Astrocyte of the cerebellum (primary cell): ENCODE measurements around the gene PRKACB.

Source experiments
- DNase-seq: peaks from one replicate; pipeline ENCODE4 v3.0.0-alpha.2; 2011; ENCODE audit warnings: low read depth
- H3K4me3 ChIP-seq: 2 replicates; pipeline ENCODE4 v1.5.1; 2011; ENCODE audit warnings: mild to moderate bottlenecking, low read depth, low read length, moderate library complexity
- in situ Hi-C: cut with HindIII; loops from 2 replicates; pipeline ENCODE4 v1.10.0; 2017; ENCODE audit warnings: low sequenced_read_pairs
- TF ChIP-seq, protein P1 (sequence below): IDR thresholded peaks from 2 replicates; pipeline ENCODE4 v1.5.1; 2012; ENCODE audit warnings: low read length, low read depth, moderate library complexity, mild to moderate bottlenecking; ENCODE audit errors: missing control alignments

The PRKACB gene

GRCh38 chr1:84133479-84133878 is 10.6 kb upstream of the PRKACB start:
- no peak for DNase-seq
- H3K4me3 ChIP-seq: no peak overlapping the region
- in situ Hi-C loops: loop anchor here (25.0 kb wide), 1 partner anchor 629 kb away; no protein-coding TSS in a partner anchor
- TF ChIP-seq, protein P1, sequence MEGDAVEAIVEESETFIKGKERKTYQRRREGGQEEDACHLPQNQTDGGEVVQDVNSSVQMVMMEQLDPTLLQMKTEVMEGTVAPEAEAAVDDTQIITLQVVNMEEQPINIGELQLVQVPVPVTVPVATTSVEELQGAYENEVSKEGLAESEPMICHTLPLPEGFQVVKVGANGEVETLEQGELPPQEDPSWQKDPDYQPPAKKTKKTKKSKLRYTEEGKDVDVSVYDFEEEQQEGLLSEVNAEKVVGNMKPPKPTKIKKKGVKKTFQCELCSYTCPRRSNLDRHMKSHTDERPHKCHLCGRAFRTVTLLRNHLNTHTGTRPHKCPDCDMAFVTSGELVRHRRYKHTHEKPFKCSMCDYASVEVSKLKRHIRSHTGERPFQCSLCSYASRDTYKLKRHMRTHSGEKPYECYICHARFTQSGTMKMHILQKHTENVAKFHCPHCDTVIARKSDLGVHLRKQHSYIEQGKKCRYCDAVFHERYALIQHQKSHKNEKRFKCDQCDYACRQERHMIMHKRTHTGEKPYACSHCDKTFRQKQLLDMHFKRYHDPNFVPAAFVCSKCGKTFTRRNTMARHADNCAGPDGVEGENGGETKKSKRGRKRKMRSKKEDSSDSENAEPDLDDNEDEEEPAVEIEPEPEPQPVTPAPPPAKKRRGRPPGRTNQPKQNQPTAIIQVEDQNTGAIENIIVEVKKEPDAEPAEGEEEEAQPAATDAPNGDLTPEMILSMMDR: no peak

DNA sequence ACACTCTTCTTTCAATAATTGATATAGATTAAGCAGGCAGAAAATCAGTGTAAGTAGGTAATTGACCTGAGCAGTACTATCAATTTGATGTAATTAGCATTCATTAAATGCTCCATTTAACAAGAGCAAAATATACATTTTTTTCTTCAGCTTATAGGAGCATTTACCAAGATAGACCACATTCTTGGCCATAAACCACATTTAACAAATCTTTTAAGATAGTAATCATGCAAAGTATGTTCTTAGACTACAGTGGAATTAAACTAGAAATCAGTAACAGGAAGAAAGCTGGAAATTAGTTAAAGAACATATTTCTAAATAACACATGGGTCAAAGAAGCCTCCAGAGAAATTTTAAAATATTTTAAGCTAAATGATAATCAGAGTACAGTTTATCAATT is 8.7 kb upstream of the PRKACB start:
- in situ Hi-C loops: loop anchor here (25.0 kb wide), 1 partner anchor 627 kb away; no protein-coding TSS in a partner anchor

GRCh38 chr1:84141182-84142003 is 2.7 kb upstream of the PRKACB start:
- no peak for DNase-seq
- H3K4me3 ChIP-seq: no peak overlapping the region
- in situ Hi-C loops: loop anchor here (5.0 to 25.0 kb wide), 2 partner anchors 296 to 621 kb away; no protein-coding TSS in a partner anchor
- TF ChIP-seq, protein P1: peak; percentile 34

More for the DNA sequence above, 8.7 kb upstream of the PRKACB start:
- no peak overlapping the region for H3K4me3 ChIP-seq
- DNase-seq: no peak
- TF ChIP-seq, protein P1: no peak

DNA sequence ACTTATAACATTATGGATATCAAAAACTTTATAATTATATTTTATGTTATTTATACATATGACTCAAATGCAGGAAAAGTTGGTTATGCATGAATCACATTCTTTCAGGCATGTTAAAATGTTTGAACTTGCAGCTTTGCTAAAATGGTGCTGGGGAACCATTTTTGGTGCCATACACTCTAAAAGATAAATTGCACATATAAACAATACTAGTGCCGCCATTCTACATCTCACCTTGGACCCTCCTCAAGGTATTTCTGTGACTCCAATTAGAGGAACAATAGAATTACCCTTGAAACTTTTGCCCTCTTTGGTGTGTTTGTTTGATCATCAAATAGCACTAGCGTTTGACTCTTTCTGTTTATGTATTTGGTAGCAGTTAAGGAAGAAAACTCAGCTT is 997 bp downstream of the PRKACB start:
- TF ChIP-seq, protein P1: no peak
- H3K4me3 ChIP-seq: no peak overlapping the region
- no peak for DNase-seq
- in situ Hi-C loops: loop anchor here (25.0 kb wide), 1 partner anchor 617 kb away; no protein-coding TSS in a partner anchor

DNA sequence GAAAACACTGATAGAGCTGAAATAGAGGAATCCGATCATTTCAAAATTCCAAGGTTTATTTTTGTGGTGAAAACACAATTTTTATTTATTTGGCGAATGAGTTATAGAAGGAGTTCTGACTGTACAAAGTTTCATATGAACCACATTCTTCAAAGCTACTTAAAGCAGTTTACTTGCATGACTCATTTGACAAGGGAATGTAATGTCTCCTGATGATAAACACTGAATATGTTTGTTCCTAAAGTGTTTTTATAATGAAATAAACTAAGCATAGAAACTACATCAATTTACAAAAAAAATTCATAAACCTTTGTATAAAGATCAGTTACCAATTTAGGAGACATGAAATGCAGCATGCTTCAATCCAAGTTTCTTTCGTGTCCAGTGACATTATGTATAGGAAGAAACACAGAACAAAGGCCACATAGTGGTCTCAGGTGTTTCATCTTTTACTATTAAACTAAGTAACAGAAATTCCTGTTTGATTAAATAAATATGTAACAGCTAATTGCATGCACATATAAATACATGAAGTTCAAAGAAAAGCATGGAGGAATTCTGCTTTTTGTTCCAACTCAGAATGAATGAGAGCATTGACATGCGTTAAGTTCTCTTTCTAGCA is 2.5 kb downstream of the PRKACB start:
- no peak for DNase-seq

DNA sequence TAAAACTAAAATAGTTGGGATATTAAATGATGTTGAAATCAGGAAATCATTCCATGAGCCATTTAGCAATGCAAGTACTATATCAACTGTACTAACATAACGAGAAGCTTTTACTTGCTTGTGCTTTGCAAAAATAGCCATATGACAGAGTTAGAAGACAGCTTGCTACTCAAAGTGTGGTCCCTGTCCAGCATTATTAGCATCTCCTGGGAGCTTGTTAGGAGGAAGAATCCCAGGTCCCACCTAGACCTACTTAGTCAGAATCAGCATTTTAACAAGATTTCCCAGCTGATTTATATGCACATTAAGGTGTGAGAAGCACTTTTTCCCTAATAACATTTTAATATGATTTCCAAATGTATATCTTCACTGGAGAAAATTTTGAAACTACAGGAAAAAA is 4.7 kb downstream of the PRKACB start:
- in situ Hi-C loops: loop anchor here (25.0 kb wide), 1 partner anchor 614 kb away; no protein-coding TSS in a partner anchor
- no peak for DNase-seq
- TF ChIP-seq, protein P1: no peak
- no peak overlapping the region for H3K4me3 ChIP-seq

More for the DNA sequence above, 2.5 kb downstream of the PRKACB start:
- TF ChIP-seq, protein P1: no peak
- H3K4me3 ChIP-seq: no peak overlapping the region
- in situ Hi-C loops: loop anchor here (25.0 kb wide), 1 partner anchor 616 kb away; no protein-coding TSS in a partner anchor
